ENCODE measurements around the gene WDR77. TPM values are rescaled to one million over a fixed set of nuclear protein-coding genes. Genes with fewer than 3 reads are reported as not detected.

The WDR77 gene
- total and polyA plus RNA-seq, 2 donors (not counting 1 experiment from before 2014, with no cell fraction given) = 40.5 to 85.5 TPM

- Mint-ChIP-seq H3K4me1 (peaks cover 15% of the 10 kb centered on the region), H3K27me3 (no peaks in the 10 kb centered on the region), H3K4me3 (no peak overlapping the region), H3K27ac (no peak overlapping the region), H3K9me3 (ENCODE audit: insufficient read depth) (no peaks in the 10 kb centered on the region)
- H4K20me1 ChIP-seq (ENCODE audit: control insufficient read depth, insufficient read depth, low read length, poor library complexity, severe bottlenecking) = no peaks in the 10 kb centered on the region
- H3K4me3 ChIP-seq (ENCODE audit: control extremely low read depth in 1 of 5, extremely low read depth in 1 of 5, insufficient read depth in 1 of 5, low read depth in 2 of 5, low read length in 4 of 5) = no peak overlapping the region
- H3K79me2 ChIP-seq (ENCODE audit: control insufficient read depth, insufficient read depth, low read length) = no peaks in the 10 kb centered on the region
- H3K27me3 ChIP-seq (replicated peaks in 1 of 4; ENCODE audit: control extremely low read depth in 1 of 4, control insufficient read depth in 3 of 4, insufficient read depth in 4 of 4, low read length in 3 of 4) = no peaks in the 10 kb centered on the region
- CTCF ChIA-PET = interaction anchor here (0.6 to 14.7 kb wide), 4 partner anchors 12 to 262 kb away, joined by 3 to 276 read pairs (median 4); partner anchors contain the start of genes ADORA3 and TMIGD3
- no peaks in the 10 kb centered on the region for H3K36me3 ChIP-seq (replicated peaks in 1 of 2; ENCODE audit: control extremely low read depth in 1 of 2, control insufficient read depth in 1 of 2, extremely low read depth in 1 of 2, insufficient read depth in 2 of 2, low read length in 1 of 2)
- no peak for DNase-seq
- H3K27ac ChIP-seq (ENCODE audit: low read length in 2 of 2) = no peak overlapping the region
- no peaks in the 10 kb centered on the region for H3K9me3 ChIP-seq (ENCODE audit: control extremely low read depth in 1 of 3, control insufficient read depth in 2 of 3, insufficient read depth in 1 of 3, low read length in 2 of 3)
- intact Hi-C loops (cut with micrococcal nuclease) = no loop called here
- WGBS (ENCODE audit: insufficient coverage) = 93% methylated on average over 6 of the region's 6 CpGs
- TF ChIP-seq, protein P1, sequence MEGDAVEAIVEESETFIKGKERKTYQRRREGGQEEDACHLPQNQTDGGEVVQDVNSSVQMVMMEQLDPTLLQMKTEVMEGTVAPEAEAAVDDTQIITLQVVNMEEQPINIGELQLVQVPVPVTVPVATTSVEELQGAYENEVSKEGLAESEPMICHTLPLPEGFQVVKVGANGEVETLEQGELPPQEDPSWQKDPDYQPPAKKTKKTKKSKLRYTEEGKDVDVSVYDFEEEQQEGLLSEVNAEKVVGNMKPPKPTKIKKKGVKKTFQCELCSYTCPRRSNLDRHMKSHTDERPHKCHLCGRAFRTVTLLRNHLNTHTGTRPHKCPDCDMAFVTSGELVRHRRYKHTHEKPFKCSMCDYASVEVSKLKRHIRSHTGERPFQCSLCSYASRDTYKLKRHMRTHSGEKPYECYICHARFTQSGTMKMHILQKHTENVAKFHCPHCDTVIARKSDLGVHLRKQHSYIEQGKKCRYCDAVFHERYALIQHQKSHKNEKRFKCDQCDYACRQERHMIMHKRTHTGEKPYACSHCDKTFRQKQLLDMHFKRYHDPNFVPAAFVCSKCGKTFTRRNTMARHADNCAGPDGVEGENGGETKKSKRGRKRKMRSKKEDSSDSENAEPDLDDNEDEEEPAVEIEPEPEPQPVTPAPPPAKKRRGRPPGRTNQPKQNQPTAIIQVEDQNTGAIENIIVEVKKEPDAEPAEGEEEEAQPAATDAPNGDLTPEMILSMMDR (IDR thresholded peaks at IDR 0.05) = no peak
- TF ChIP-seq EZH2 (IDR thresholded peaks at IDR 0.05; ENCODE audit: borderline replicate concordance, insufficient read depth, low read depth, low read length, poor library complexity, severe bottlenecking) = no peak
- H3K4me2 ChIP-seq (replicated peaks; ENCODE audit: low read depth, low read length, poor library complexity, severe bottlenecking) = no peak overlapping the region
- H2AFZ ChIP-seq (ENCODE audit: insufficient read depth, low read depth, low read length, poor library complexity, severe bottlenecking) = no peak overlapping the region
- ATAC-seq (ENCODE audit: low read depth) = no peak
- no peaks in the 10 kb centered on the region for H3K4me1 ChIP-seq (ENCODE audit: control insufficient read depth in 2 of 2, insufficient read depth in 2 of 2, low read length in 2 of 2)
- POLR2A ChIA-PET = interaction anchor here (0.8 kb wide), 1 partner anchor 16 kb away, joined by 3 read pairs; the partner anchor contains the start of genes ADORA3 and TMIGD3
- no peak overlapping the region for H3K9ac ChIP-seq (ENCODE audit: low read length)
These were observed 38.1 kb upstream of the WDR77 start for GRCh38 chr1:111487133-111487532.

- H3K4me3 Mint-ChIP-seq = no peak overlapping the region
- Histone ChIP-seq H3K36me3 (replicated peaks in 1 of 2; ENCODE audit: control extremely low read depth in 1 of 2, control insufficient read depth in 1 of 2, extremely low read depth in 1 of 2, insufficient read depth in 2 of 2, low read length in 1 of 2) (no peaks in the 10 kb centered on the region), H3K27me3 (replicated peaks in 1 of 4; ENCODE audit: control extremely low read depth in 1 of 4, control insufficient read depth in 3 of 4, insufficient read depth in 4 of 4, low read length in 3 of 4) (no peaks in the 10 kb centered on the region), H3K9ac (ENCODE audit: low read length) (no peak overlapping the region), H3K79me2 (ENCODE audit: control insufficient read depth, insufficient read depth, low read length) (no peaks in the 10 kb centered on the region), H3K4me2 (replicated peaks; ENCODE audit: low read depth, low read length, poor library complexity, severe bottlenecking) (no peak overlapping the region), H3K9me3 (ENCODE audit: control extremely low read depth in 1 of 3, control insufficient read depth in 2 of 3, insufficient read depth in 1 of 3, low read length in 2 of 3) (no peaks in the 10 kb centered on the region), H3K27ac (ENCODE audit: low read length in 2 of 2) (no peak overlapping the region), H4K20me1 (ENCODE audit: control insufficient read depth, insufficient read depth, low read length, poor library complexity, severe bottlenecking) (no peaks in the 10 kb centered on the region), H3K4me1 (ENCODE audit: control insufficient read depth in 2 of 2, insufficient read depth in 2 of 2, low read length in 2 of 2) (peaks cover 4 to 6% of the 10 kb centered on the region in 2 donors), H3K4me3 (ENCODE audit: control extremely low read depth in 1 of 5, extremely low read depth in 1 of 5, insufficient read depth in 1 of 5, low read depth in 2 of 5, low read length in 4 of 5) (no peak overlapping the region), H2AFZ (ENCODE audit: insufficient read depth, low read depth, low read length, poor library complexity, severe bottlenecking) (no peak overlapping the region)
- intact Hi-C loops (cut with micrococcal nuclease) = no loop called here
- ChIA-PET CTCF (interaction anchor here (0.6 to 14.7 kb wide), 8 partner anchors 12 to 765 kb away, joined by 3 to 276 read pairs (median 3); partner anchors contain the start of genes ADORA3 and TMIGD3), POLR2A (no interaction called here)
- peaks cover 21% of the 10 kb centered on the region for H3K4me1 Mint-ChIP-seq
- ATAC-seq (ENCODE audit: low read depth) = no peak
- no peak for DNase-seq
- H3K9me3 Mint-ChIP-seq (ENCODE audit: insufficient read depth) = no peaks in the 10 kb centered on the region
- 100% methylated on average over 4 of the region's 7 CpGs for WGBS (ENCODE audit: insufficient coverage)
- H3K27me3 Mint-ChIP-seq = no peaks in the 10 kb centered on the region
- TF ChIP-seq, protein P1 (IDR thresholded peaks at IDR 0.05) = no peak
- no peak for TF ChIP-seq EZH2 (IDR thresholded peaks at IDR 0.05; ENCODE audit: borderline replicate concordance, insufficient read depth, low read depth, low read length, poor library complexity, severe bottlenecking)
- H3K27ac Mint-ChIP-seq = no peak overlapping the region
These were observed 37.4 kb upstream of the WDR77 start for GRCh38 chr1:111486431-111486830.
